Osteoblast (primary cell): ENCODE results near the gene CDKAL1. TPM values are rescaled to one million over a fixed set of nuclear protein-coding genes. Genes with fewer than 3 reads are reported as not detected.

ENCODE experiments used
- DNase-seq: peaks from one replicate; pipeline ENCODE4 v3.0.0; 2011; ENCODE audit warnings: low spot score, mixed read lengths; ENCODE audit not compliant: insufficient read length; ENCODE audit errors: missing footprints
- H2AFZ ChIP-seq: 2 replicates; pipeline ENCODE4 v1.6.0; 2011; ENCODE audit warnings: mild to moderate bottlenecking, low read length
- H3K27ac ChIP-seq: 2 replicates; pipeline ENCODE4 v1.5.1; 2011; ENCODE audit warnings: mild to moderate bottlenecking, low read depth, low read length, moderate library complexity
- H3K27me3 ChIP-seq: 2 replicates; pipeline ENCODE4 v1.6.0; 2012; ENCODE audit warnings: mild to moderate bottlenecking, control low read depth, inconsistent platforms, low read length, moderate library complexity; ENCODE audit not compliant: insufficient read depth
- H3K36me3 ChIP-seq: 2 replicates; pipeline ENCODE4 v1.5.1; 2011; ENCODE audit warnings: mild to moderate bottlenecking, low read length, control low read depth, moderate library complexity; ENCODE audit not compliant: insufficient read depth
- H3K4me1 ChIP-seq: 2 replicates; pipeline ENCODE4 v1.5.1; 2011; ENCODE audit warnings: mild to moderate bottlenecking, low read length, control low read depth, moderate library complexity; ENCODE audit not compliant: insufficient read depth
- H3K4me2 ChIP-seq: 2 replicates; pipeline ENCODE4 v1.6.0; 2011; ENCODE audit warnings: mild to moderate bottlenecking, low read length; ENCODE audit not compliant: insufficient read depth
- H3K4me3 ChIP-seq: fragments of 200-600 bp; sonication (generic); 3 replicates; pipeline ENCODE4 v1.5.1; 2012; ENCODE audit warnings: mild to moderate bottlenecking, low read length, inconsistent platforms; ENCODE audit not compliant: insufficient read depth
- H3K79me2 ChIP-seq: 2 replicates; pipeline ENCODE4 v1.6.0; 2012; ENCODE audit warnings: mild to moderate bottlenecking, low read length, control low read depth, inconsistent platforms; ENCODE audit not compliant: insufficient read depth
- H3K9me3 ChIP-seq: 2 replicates; pipeline ENCODE4 v1.5.1; 2011; ENCODE audit warnings: low read depth, low read length, control low read depth
- H4K20me1 ChIP-seq: 2 replicates; pipeline ENCODE4 v1.6.0; 2012; ENCODE audit warnings: mild to moderate bottlenecking, low read length, control low read depth; ENCODE audit not compliant: insufficient read depth
- total RNA-seq: library from RNA; depleted of rRNA; stranded (reverse); fragments of >200 nt; gene quantifications from 2 replicates; pipeline ENCODE4 v1.2.3, GENCODE V29; 2012
- TF ChIP-seq, protein P1 (sequence below): IDR thresholded peaks from 2 replicates; pipeline ENCODE4 v1.5.1; 2011; ENCODE audit warnings: mild to moderate bottlenecking, low read depth, low read length, moderate library complexity; ENCODE audit errors: extremely low read depth

The CDKAL1 gene
- total RNA-seq, 1 donor, result 18.5 TPM

DNA sequence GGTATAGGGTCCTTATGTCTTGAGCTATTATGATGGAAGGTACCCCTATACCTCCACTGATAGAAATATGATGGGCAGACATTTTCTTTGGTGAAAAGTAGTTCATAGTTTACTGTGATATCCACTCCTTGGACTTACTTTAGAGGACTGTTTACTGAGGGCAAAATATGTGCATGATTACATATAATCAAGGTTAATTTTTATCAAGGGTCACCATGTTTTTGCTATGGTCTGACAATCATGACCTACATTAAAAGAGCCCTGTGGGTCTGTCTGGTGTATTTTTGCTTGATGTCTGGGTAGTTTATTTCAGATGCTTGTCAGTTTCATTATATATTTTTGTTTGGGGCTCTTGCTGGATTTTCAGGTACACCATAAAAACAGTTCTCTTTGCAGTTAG, 40.1 kb downstream of the CDKAL1 start:
- H2AFZ ChIP-seq, result no peak overlapping the region
- no peaks in the 10 kb centered on the region for H3K79me2 ChIP-seq
- H3K4me1 ChIP-seq, result no peaks in the 10 kb centered on the region
- no peak for DNase-seq
- H3K9me3 ChIP-seq, result no peaks in the 10 kb centered on the region
- TF ChIP-seq, protein P1, sequence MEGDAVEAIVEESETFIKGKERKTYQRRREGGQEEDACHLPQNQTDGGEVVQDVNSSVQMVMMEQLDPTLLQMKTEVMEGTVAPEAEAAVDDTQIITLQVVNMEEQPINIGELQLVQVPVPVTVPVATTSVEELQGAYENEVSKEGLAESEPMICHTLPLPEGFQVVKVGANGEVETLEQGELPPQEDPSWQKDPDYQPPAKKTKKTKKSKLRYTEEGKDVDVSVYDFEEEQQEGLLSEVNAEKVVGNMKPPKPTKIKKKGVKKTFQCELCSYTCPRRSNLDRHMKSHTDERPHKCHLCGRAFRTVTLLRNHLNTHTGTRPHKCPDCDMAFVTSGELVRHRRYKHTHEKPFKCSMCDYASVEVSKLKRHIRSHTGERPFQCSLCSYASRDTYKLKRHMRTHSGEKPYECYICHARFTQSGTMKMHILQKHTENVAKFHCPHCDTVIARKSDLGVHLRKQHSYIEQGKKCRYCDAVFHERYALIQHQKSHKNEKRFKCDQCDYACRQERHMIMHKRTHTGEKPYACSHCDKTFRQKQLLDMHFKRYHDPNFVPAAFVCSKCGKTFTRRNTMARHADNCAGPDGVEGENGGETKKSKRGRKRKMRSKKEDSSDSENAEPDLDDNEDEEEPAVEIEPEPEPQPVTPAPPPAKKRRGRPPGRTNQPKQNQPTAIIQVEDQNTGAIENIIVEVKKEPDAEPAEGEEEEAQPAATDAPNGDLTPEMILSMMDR, result no peak
- H3K36me3 ChIP-seq, result no peaks in the 10 kb centered on the region
- H4K20me1 ChIP-seq, result no peaks in the 10 kb centered on the region
- no peak overlapping the region for H3K4me2 ChIP-seq
- H3K27ac ChIP-seq, result no peak overlapping the region
- no peak overlapping the region for H3K4me3 ChIP-seq
- H3K27me3 ChIP-seq, result no peaks in the 10 kb centered on the region

DNA sequence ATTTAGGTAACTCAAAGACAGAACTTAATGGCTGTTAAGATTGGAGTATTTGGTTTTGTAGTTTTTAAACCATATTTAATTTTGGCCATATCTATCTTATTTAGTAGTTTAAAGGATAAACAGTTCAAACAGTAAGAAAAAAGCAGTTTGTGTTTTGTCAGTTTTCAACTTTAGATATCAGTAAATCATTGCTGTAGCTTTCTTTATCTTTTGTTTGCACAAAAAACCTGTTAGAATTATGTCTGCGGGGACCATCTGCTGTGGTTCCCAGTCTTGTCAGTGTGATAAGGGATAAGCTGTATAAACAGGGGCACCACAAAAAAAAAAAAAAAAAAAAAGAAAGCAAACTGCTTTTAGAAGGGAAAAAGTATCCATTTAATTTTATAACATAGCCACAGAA, 40.9 kb downstream of the CDKAL1 start:
- Histone ChIP-seq H3K4me1 (no peaks in the 10 kb centered on the region), H3K4me2 (no peak overlapping the region)

DNA sequence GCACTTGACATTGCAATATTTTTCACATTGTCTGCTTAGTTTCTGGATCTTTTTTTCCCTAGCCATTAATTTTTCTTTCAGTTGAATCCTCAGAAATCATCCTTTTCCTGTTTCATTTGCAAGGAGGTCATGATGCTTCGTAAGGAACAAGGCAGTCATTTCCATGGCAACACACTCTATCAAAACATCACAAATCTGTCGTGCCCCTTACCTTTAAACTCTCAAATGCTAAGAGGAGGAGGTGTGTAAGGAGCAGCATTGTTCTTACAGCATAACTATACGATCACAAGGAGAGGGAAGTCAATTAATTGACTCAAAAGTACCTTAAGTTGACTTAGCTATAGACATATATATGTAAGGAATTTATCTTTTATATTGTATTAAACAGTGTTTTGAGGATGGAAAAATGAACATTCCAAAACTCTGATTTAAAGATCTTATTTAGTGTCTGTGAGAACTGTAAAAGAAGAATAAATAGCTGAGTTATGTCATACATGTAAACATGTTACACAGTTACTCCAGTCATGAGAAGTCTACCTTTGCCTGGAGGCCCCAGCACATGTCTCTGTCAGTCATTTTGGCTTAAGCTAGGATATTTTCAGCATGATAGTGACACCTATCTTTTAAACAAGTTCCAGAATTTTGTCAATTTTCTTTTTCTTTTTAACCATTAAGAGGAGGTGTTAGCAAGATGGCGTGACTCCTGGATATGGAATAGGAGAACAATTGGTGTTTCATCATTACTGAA, 41.6 kb downstream of the CDKAL1 start:
- no peaks in the 10 kb centered on the region for H3K36me3 ChIP-seq
- no peak overlapping the region for H2AFZ ChIP-seq
- no peak overlapping the region for H3K4me2 ChIP-seq
- no peak overlapping the region for H3K4me3 ChIP-seq
- TF ChIP-seq, protein P1, result no peak
- no peaks in the 10 kb centered on the region for H3K4me1 ChIP-seq
- no peak overlapping the region for H3K27ac ChIP-seq
- DNase-seq, result no peak
- no peaks in the 10 kb centered on the region for H4K20me1 ChIP-seq
- H3K27me3 ChIP-seq, result no peaks in the 10 kb centered on the region
- no peaks in the 10 kb centered on the region for H3K9me3 ChIP-seq
- no peaks in the 10 kb centered on the region for H3K79me2 ChIP-seq

More for the DNA sequence above, 40.9 kb downstream of the CDKAL1 start:
- no peak for DNase-seq
- Histone ChIP-seq H2AFZ (no peak overlapping the region), H3K4me3 (no peak overlapping the region), H4K20me1 (no peaks in the 10 kb centered on the region), H3K27ac (no peak overlapping the region), H3K79me2 (no peaks in the 10 kb centered on the region), H3K27me3 (no peaks in the 10 kb centered on the region), H3K36me3 (no peaks in the 10 kb centered on the region), H3K9me3 (no peaks in the 10 kb centered on the region)
- TF ChIP-seq, protein P1, result no peak

DNA sequence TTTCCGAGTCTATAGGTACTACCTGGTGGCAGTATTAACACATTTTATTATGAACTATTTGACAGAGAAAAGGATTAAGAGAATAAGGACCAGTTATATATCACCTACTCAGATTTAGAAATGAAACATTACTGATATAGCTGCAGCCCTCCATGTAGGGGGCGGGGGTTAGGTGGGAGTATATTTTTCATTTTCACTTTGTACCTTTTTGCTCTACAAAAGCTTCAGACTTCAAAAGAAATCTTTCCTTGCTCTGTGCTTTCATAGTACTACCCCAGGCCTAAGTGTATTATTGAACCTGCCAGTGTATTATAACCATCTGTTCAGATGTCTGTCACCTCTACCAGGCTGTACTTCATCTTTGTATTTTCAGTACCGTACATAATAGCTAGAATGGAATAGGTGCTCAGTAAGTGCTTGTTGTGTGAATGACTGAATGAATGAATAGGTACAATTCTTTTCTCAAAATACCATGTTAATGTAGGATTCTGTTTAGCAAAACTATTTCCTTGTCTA, 43.0 kb downstream of the CDKAL1 start:
- no peaks in the 10 kb centered on the region for H3K27me3 ChIP-seq
- H3K9me3 ChIP-seq, result no peaks in the 10 kb centered on the region
- no peaks in the 10 kb centered on the region for H3K79me2 ChIP-seq
- H3K4me3 ChIP-seq, result no peak overlapping the region
- no peak overlapping the region for H3K4me2 ChIP-seq
- no peak overlapping the region for H2AFZ ChIP-seq
- no peaks in the 10 kb centered on the region for H3K36me3 ChIP-seq
- TF ChIP-seq, protein P1, result no peak
- H4K20me1 ChIP-seq, result no peaks in the 10 kb centered on the region
- H3K4me1 ChIP-seq, result no peaks in the 10 kb centered on the region
- no peak for DNase-seq
- no peak overlapping the region for H3K27ac ChIP-seq
